AG04449 (cell line): ENCODE measurements around the gene LTBP2.
"Not testable (repeated sequence)": the region's sequence is repeated elsewhere in the genome, so short reads cannot be mapped to it uniquely, and the experiment has no call there.

Experiments
- CTCF ChIA-PET: fragments of 350-600 bp; formaldehyde crosslinking; extraction: SDS; loops from one replicate; lab custom pipeline; 2021; ENCODE audit warnings: antibody characterized with exemption; lab: Yijun Ruan, JAX
- POLR2A ChIA-PET: fragments of 400-600, 350-600 bp; formaldehyde crosslinking; extraction: SDS; loops from one replicate; lab custom pipeline; 2020; ENCODE audit warnings: antibody characterized with exemption, inconsistent platforms; lab: Yijun Ruan, JAX
- DNase-seq: peaks from one replicate; pipeline ENCODE4 v3.0.0-alpha.2; 2010; ENCODE audit warnings: low read depth, low spot score
- H3K4me3 ChIP-seq: 2 replicates; pipeline ENCODE4 v1.5.1; 2011; ENCODE audit warnings: low read depth, mild to moderate bottlenecking, control low read depth, low read length
- CTCF ChIP-seq: IDR thresholded peaks from one replicate; pipeline ENCODE4 v1.5.1; 2011; ENCODE audit warnings: mild to moderate bottlenecking, moderate library complexity, low read length, control low read depth, inconsistent platforms; ENCODE audit not compliant: insufficient read depth; ENCODE audit errors: missing control alignments

The LTBP2 gene

GRCh38 chr14:74456684-74457564 lies 155.1 kb downstream of the LTBP2 start:
- H3K4me3 ChIP-seq, result no peak overlapping the region
- no peak for TF ChIP-seq CTCF
- ChIA-PET CTCF (interaction anchor here (0.5 to 12.4 kb wide), 4 partner anchors 9 to 132 kb away, joined by 3 to 164 read pairs (median 12); no protein-coding TSS in a partner anchor), POLR2A (no interaction called here)
- no peak for DNase-seq

DNA sequence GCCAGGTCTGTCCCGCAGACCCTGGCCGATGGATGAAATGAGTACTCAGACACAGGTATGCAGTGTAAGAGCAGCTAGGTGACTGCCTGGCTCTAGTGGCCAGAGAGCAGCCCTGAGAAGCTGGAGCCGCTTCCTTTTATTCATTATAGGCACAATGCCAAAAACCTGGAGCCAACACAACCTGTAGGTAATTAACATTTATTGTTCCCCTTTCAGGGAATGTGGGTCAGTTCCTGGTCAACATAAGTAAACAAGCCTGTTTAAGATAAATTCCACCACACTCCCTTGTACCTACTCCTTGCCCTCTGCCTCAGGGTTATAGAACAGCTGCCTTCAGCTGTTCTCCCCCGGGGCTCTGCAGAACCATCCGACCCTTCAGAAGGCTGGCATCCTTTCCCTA lies 157.6 kb downstream of the LTBP2 start:
- H3K4me3 ChIP-seq, DNase-seq: not testable (repeated sequence)
- CTCF ChIA-PET, result interaction anchor here (12.4 kb wide), 1 partner anchor 24 kb away, joined by 164 read pairs; no protein-coding TSS in a partner anchor
- POLR2A ChIA-PET, result interaction anchor here (0.6 kb wide), 1 partner anchor 35 kb away, joined by 3 read pairs; no protein-coding TSS in a partner anchor
